ENCODE measurements around the gene MTRF1. TPM values are rescaled to one million over a fixed set of nuclear protein-coding genes. Genes with fewer than 3 reads are reported as not detected.
A peak's percentile ranks its signal among the peaks of the same experiment; 100 is the strongest.

Gene MTRF1
- total RNA-seq, 4 donors from 2014 or later, result 10.7 to 29.6 (median 21.4) TPM

DNA sequence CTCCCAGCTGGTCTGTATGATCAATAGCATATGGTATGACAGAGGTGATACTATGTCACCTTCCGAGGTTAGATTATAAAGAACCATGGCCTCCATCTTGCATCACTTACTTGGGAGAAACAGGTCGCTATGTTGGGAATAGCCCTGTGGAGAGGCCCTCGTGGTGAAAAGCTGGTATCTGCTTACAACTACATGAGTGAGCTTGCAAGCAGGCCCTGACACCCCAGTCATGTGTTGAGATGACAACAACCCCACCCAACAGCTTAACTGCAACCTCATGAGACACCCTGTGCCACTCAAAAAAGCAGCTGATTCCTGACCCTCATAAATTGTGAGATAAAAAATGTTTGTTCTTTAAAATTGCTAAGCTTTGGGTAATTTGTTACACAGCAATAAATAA is 18.8 kb downstream of the MTRF1 start:
- peaks cover 0 to 8% (median 0%) of the 10 kb centered on the region in 3 donors for H3K36me3 ChIP-seq
- no peaks in the 10 kb centered on the region for H3K27me3 ChIP-seq
- H3K27ac ChIP-seq, result no peak overlapping the region
- H3K9me3 ChIP-seq, result no peaks in the 10 kb centered on the region
- no peak overlapping the region for H3K4me3 ChIP-seq
- TF ChIP-seq CTCF (IDR thresholded peaks at IDR 0.05), result no peak
- TF ChIP-seq POLR2A (IDR thresholded peaks at IDR 0.05), result no peak
- H3K4me1 ChIP-seq, result no peaks in the 10 kb centered on the region
- DNase-seq, result no peak

DNA sequence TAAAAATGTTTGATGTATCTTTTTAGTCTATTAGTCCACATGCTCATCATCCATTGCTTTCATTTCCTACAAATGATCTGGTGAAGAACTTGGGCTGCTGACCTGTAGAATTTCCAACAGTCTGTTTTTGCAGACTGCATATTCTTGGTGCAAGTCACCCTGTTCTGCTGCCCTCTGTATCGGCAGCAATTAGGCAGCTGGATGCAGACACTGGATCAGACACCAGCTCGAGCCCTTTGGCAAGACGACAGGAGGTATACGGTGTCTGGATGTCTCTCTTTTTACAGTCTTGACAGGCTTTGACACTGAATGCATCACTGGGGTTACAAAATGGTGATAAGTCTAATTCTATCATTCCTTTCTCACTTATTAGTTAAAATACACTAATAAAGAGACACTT is 21.8 kb downstream of the MTRF1 start:
- Histone ChIP-seq H3K27ac (no peak overlapping the region), H3K4me3 (no peak overlapping the region), H3K4me1 (no peaks in the 10 kb centered on the region), H3K27me3 (no peaks in the 10 kb centered on the region), H3K9me3 (no peaks in the 10 kb centered on the region), H3K36me3 (peaks cover 0 to 27% (median 0%) of the 10 kb centered on the region in 3 donors)
- DNase-seq, result no peak
- no peak for TF ChIP-seq POLR2A (IDR thresholded peaks at IDR 0.05)
- TF ChIP-seq CTCF (IDR thresholded peaks at IDR 0.05), result no peak

DNA sequence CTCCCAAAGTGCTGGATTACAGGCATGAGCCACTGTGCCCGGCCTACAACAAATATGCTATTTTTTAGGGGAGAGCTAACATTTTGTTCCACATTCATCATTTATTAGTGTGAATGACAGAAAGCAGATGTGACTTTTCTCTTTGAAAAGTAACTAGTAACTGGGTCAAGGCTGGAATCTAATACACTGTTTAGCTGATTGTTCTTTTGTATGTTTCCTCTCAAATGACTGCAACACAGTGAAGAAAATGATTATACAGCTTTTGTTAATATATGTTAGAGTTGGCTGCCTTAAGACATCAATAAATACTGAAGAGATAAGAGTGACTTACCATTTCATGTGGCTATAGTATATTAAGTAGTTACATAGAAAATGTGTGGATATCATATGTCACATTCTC is 27.0 kb downstream of the MTRF1 start:
- Histone ChIP-seq H3K36me3 (peaks cover 0 to 27% (median 0%) of the 10 kb centered on the region in 3 donors), H3K27me3 (no peaks in the 10 kb centered on the region), H3K4me1 (no peaks in the 10 kb centered on the region), H3K9me3 (no peaks in the 10 kb centered on the region), H3K27ac (no peak overlapping the region), H3K4me3 (no peak overlapping the region)
- TF ChIP-seq CTCF (IDR thresholded peaks at IDR 0.05) (no peak), POLR2A (IDR thresholded peaks at IDR 0.05) (no peak)
- no peak for DNase-seq

DNA sequence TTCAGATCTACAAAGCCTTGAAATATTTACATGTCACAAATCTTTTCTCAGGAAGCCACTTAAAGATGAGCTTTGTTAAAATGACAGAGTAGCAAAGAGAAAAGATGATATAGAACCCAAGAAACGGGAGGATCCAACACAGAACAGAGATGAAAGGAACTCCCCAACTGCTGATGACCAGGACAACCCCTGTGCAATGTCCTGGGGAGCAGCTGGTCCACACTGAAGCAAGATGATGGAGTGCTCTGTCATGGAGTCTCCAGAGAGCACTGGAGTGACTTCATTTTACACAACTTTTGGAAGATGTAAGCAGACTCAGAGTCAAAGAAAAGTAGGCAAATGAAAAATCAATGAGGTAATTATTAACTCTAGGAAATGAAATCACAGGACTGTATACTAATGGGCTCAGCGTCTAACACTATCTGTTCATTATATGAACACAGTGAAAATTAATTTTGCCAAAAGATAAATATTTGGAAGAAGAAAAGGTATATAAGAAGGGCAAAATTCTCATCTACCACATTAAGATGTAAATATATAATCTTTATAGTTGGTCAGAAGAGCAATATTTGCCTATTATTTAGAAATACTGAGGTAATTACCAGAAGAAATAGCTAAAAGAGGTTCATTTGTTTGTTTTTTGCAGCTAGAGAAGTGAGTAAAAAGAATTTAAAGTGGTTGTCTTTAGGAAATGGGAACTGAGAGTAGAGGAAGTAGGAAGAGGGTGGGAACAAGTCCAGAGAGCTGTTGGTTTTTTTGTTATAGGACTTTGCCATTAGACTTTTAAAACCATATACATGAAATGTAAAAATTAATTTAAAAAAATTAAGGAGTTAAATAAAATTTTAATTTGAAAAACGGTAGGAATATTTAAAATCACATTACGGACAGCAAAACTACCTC is 30.5 kb downstream of the MTRF1 start:
- DNase-seq, result no peak
- H3K27me3 ChIP-seq, result no peaks in the 10 kb centered on the region
- no peaks in the 10 kb centered on the region for H3K9me3 ChIP-seq
- no peaks in the 10 kb centered on the region for H3K4me1 ChIP-seq
- no peak overlapping the region for H3K4me3 ChIP-seq
- TF ChIP-seq POLR2A (IDR thresholded peaks at IDR 0.05), result no peak
- TF ChIP-seq CTCF (IDR thresholded peaks at IDR 0.05), result no peak
- H3K27ac ChIP-seq, result no peak overlapping the region
- H3K36me3 ChIP-seq, result peaks cover 0 to 22% (median 0%) of the 10 kb centered on the region in 3 donors

- Histone ChIP-seq H3K4me1 (no peaks in the 10 kb centered on the region), H3K36me3 (peaks cover 0 to 18% (median 0%) of the 10 kb centered on the region in 3 donors), H3K9me3 (no peaks in the 10 kb centered on the region), H3K27me3 (no peaks in the 10 kb centered on the region), H3K27ac (no peak overlapping the region), H3K4me3 (no peak overlapping the region)
- no peak for TF ChIP-seq POLR2A (IDR thresholded peaks at IDR 0.05)
- TF ChIP-seq CTCF (IDR thresholded peaks at IDR 0.05), result no peak
- DNase-seq, result peak in 1 of 3 donors; percentile 70
These were observed 31.6 kb downstream of the MTRF1 start for GRCh38 chr13:41231786-41232185.
